ELR (cell line): Measurements from ENCODE around the gene LINGO3.

Source experiments
- DNase-seq: peaks from one replicate; pipeline ENCODE4 v3.0.0-alpha.2; 2015; ENCODE audit warnings: low read depth

Gene LINGO3

DNA sequence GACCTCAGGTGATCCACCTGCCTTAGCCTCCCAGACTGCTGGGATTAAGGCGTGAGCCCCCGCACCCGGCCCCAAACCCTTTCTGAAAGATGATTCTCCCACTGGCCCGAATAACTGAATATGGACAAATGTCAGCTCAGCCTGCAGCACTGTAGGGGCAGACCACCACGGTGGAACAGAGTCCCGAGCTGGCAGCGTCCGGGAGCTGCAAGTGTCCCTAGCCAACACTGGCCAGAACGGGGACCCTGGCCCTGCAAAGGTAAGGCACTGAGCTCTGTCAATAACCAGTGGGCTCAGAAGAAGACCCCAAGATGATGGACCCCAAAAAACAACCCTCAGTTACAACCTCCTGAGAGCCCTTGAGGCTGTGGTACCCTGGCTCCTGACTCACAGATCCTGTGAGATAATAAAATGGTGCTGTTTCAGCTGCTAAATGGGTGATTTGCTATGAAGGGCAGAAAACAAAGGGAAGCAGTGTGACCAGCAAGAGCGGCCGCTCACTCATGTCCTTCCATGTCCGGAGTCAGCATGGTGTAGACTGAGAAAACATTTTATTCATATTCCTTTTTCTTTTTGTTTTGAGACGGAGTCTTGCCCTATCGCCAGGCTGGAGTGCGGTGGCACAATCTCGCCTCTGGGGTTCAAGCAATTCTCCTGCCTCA lies 18.9 kb upstream of the LINGO3 start:
- DNase-seq = no peak

DNA sequence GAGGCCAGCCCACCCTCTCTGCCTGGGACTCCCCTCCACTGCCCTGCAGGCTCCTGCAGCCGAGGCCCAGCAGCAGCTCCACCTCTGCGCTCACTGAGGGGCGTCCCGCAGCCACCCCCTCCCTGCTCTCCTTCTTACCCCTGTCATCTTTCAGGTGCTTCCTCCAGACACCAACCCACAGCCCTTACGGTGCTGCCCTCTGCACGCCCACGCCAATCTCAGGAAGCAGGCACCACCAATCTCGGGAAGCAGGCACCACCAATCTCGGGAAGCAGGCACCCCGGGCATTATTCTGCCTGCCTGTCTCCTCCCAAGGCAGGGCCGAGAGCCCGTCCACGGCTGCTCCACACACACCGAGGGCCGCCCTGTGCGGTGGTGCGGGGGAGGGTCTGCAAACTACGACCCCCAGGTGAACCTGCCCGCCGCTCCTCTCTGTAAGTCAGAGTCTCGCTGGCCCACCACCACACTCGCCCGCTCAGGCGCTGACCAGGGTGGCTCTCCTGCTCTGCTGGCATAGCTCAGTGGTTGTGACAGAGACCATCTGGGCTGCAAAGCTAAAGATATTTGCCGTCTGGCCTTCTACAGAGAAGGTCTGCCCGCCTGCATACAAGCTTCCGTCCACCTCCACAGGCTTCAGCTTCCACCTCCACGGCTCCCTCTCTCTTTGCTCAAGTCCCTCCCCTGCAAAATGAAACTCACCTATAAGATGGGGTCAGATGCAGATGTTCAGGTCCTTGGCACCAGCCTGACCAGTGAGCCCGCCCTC lies 17.5 kb upstream of the LINGO3 start:
- no peak for DNase-seq

DNA sequence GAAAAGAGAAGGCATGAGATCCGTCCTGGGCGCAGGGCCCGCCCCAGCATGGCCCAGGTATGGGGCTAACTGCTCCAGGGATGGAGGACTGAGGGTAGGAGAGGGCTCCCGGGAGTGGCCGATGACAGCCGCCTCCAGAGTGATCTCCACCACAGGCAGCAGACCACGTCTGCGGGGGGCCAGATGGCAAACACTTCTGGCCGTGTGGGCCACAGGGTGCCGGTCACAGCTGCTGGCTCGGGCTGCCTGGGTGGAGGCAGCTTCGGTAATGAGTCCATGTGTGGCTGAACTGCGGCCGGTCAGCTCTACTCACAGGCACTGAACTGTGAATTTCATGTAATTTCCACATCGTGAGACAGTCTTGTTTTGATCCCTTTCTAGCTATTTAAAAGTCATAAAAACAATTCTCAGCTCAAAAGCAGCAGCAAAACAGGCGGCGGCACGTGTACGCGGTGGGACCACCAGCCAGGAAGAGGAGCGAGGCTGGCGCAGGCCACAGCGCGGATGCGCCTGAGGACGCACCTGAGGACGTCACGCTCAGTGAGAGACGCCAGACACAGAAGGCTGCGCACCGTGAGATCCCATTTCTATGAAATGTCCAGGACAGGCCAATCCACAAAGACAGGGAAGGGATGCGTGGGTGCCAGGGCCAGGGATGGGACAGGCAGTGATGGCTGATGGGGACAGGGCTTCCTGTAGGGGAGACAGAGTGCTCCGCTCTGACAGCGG lies 16.4 kb upstream of the LINGO3 start:
- no peak for DNase-seq

DNA sequence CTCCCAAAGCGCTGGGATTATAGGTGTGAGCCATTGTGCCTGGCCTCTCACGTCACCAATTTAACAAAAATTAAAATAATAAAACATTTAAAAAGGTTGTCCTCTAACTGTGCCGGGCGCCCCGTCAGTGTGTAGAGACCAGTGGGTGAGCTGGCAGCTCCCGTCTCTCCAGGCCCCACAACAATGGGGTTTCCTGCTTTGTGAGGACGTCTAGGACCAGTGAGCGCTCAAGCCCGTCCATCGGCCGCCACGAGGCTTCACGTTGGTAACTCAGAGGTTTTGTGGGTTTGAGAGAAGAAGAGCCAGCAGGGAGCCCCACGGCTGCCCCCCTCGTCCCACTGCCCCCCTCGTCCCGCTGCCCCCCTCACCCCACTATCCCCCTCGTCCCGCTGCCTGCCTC lies 15.8 kb upstream of the LINGO3 start:
- no peak for DNase-seq

DNA sequence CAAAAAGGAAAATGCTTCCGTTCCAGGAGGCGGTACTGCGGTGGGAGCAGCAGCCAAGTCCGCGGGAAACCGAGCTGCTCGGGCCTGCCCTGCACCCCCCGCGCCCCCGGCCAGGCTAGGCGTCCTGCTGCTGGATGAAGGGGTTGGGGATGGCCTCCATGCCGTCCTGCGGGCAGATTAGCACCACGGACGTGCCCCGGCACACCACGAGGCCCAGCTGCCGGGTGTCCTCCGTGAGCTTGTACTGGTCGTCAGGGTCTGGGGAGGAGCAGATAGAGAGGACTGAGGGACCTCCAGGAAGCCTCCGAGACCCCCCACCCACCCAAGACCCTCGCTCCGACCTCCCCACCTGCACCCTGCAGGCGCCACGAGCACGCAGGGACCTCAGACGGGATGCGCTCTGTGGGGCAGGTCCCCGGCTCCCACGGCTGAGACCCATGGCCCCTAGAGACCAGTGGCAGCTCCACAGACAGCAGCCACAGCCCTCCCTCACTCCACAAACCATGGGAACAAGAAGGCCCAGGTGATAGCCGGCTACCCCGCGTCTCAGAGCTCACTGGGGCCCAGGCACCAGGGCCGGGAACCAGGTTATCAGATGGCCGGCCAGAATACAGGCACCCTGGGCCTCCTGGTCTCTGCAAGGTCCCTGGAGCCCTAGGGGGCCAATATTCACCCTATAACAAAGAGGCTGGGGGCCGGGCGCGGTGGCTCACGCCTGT lies 13.8 kb upstream of the LINGO3 start:
- no peak for DNase-seq

DNA sequence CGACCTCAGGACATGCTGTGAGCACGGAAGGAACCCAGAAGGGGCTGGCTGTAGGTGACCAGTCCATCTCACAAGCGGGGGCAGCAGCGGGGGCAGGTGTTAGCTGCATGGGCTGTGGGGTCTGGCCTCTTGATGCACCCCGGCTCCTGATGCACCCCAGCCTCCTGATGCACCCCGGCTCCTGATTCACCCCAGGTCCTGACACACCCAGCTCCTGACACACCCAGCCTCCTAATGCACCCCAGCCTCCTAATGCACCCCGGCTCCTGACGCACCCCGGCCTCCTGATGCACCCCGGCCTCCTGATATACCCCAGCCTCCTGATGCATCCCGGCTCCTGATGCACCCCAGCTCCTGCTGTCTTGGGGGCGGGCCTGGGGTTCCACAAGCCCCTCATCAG lies 13.0 kb upstream of the LINGO3 start:
- DNase-seq = no peak

DNA sequence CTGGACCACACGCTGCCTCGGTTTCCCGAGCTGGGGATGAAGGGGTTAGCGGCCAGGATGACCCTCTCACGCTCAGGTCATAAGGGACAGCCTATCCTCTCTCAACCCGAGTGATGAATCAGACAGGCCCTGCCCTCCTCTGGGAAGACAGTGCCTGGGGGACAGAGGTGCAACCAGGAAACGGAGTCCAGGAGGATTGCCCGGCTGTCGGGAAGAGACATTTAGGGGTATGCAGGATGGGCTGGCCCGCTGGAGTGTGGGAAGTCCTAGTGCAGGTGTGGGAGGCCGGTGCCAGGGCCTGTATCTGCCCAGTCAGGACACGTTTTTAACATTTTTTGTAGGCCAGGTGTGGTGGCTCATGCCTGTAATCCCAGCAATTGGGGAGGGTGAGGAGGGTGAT lies 12.1 kb upstream of the LINGO3 start:
- DNase-seq = no peak

DNA sequence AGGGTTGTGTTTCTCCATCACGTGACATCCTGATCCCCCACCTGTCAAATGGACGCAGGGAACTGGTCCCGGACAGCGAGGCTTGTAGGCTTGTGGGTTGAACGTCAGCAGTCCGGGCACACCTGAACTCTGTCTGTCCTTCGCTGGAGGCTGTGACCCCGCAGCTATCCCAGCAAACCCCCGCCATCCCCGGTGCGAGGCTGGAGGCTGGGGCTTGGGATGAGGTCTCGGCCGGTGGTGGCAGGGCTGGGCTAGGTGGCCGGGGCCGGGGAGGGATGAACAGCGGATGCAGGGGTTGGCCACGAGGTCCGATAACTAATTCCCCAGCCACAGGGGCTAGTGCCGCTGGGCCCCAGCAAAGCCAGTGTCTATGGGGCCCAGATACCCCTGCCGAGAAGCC lies 11.6 kb upstream of the LINGO3 start:
- no peak for DNase-seq

DNA sequence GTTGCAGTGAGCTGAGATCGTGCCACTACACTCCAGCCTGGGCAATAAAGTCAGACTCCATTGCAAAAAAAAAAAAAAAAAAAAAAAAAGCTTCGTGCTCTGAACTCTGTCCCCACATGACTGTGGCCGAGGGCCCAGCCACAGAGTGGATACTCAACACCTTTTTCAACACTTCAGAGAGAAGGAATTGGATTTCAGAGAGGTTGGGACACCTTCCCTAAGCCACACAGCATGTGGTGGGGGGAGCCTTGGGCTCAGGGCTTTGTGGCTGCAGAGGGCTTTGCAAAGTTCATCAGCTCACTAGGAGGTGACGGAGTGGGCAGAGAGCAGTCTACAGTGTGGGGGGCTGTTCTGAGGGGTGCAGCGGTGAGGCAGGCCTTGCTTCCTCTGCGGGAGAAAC lies 11.0 kb upstream of the LINGO3 start:
- DNase-seq = no peak

DNA sequence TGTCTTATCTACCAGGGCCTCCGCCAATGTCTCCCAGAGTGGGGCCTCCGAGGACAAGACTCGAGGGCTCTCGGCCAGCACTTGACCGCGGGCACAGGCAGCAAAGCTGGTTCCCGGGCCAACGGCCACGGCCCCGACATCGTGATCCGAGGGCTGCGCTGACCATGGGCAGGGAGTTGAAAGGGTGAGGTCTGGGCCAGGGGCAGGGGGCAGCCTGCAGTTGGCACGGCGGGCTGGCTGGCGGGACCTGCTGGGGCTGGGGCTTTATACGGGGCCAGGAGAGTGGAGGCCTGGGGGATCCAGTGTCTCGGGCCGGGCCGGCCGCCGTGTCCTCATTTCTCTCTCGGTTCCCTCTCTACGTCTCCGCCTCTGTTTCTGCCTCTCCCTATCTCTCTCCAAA lies 9.8 kb upstream of the LINGO3 start:
- no peak for DNase-seq

DNA sequence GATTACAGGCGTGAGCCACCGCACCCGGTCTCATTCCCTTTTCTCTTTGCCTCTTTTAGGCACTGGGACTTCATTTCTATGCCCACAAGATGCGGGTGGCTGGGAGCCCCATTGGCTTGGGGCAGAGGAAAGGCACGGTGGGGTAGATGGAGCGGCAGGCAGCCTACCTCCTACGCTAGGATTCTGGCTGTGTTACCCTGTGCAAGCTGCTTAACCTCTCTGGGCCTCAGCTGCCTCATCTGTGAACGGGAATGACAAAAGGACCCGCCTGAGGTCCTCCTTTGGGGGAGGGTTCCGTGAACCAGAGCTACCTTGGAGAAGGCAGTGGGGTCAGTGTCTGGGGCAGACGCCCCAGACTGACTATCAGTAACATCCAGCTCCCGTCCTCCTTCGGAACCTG lies 9.3 kb upstream of the LINGO3 start:
- no peak for DNase-seq

DNA sequence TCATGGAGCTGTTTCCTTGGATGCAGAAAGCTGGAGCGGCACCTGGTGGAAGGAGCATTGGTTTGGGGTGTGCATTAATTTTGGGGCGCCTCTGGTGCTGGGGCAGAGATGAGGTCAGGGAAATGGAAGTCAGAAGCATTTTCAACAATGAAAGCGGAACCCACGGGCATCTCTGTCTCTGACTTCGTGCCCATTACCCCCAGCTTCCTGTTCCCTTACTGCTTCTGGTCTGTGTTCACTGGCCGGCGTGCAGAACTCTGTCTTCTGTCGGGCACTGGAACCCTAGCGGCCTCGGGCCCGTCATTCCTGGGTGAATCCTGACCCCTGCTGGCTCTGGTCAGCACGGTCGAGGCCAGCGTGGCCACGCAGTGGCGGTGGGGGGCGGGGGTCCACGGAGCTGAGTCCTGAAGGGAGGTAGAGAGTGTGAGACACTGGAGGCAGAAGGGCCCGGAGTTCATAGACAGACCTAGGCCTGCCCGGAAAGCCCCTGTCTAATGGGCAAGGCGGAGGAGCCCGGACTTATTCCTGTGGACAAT lies 7.9 kb upstream of the LINGO3 start:
- peak; percentile 78 for DNase-seq

DNA sequence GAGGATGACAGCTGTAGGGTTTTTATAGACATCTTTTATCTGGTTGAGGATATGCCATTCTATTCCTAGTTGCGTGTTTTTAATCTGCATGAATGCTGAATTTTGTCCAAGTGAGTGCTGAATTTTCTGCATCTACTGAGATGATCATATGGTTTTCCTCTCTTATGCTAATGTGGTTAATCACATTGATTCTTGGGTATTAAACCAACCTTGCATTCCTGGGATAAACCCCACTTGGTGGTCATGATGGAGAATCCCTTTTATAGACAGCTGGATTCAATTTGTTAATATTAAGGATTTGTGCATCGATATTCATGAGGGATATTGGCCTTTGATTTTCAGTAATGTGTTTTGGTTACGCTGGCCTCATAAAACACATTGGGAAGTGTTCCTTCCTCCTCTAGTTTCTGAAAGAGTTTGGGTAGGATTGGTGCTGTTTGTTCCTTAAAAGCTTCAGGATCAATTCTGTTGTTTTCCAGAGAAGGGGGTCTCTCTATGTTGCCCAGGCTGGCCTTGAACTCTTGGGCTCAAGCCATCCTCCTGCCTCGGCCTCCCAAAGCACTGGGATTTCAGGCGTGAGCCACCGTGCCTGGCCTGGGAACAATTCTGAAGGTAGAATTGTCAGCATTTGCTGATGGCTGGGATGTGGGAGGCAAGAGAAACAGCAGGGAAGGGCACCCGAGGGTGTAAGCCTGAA lies 7.3 kb upstream of the LINGO3 start:
- no peak for DNase-seq

DNA sequence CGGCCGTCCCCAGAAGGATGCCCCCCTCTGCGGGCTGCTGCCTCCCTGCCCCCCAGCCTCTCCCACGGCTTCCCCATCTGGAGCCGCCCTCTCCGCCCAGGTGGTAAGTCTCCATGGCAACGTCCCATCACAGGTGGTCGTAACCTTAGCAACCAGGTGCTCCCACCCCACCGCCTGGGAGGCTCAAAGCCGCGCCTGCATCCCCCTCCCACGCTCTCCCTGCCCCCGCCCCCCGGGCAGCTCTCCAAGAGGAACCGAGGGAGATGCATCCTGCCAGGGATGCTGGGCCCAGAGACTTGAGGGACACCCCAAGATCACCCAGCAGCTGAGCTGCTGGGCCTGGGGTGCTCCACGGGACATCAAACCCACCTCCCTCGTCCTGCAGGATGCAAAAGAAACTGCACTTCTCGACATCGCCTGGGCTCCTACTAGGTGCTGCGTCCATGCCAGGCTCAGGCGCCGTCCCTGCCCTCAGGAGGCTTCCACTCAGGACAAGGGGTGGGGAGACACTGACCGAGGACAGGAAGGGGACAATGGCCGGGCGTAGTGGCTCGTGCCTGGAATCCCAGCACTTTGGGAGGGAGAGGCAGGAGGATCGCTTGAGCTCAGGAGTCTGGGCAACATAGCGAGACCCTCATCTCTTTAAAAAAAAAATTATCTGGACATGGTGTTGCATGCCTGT lies 5.0 kb upstream of the LINGO3 start:
- no peak for DNase-seq

DNA sequence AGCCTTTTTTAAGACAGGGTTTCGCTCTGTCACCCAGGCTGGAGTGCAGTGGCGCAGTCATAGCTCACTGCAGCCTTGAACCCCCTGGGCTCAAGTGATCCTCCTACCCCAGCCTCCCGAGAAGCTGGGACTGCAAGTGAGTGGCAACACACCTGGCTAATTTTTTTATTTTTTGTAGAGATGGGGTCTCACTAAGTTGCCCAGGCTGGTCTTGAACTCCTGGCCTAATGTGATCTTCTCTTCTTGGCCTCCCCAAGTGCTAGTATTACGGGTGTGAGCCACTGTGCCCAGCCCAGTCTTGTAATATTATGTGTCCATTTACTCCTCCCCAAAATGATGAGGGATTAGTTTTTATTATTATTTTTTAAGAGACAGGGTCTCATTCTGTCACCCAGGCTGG lies 3.1 kb upstream of the LINGO3 start:
- no peak for DNase-seq

DNA sequence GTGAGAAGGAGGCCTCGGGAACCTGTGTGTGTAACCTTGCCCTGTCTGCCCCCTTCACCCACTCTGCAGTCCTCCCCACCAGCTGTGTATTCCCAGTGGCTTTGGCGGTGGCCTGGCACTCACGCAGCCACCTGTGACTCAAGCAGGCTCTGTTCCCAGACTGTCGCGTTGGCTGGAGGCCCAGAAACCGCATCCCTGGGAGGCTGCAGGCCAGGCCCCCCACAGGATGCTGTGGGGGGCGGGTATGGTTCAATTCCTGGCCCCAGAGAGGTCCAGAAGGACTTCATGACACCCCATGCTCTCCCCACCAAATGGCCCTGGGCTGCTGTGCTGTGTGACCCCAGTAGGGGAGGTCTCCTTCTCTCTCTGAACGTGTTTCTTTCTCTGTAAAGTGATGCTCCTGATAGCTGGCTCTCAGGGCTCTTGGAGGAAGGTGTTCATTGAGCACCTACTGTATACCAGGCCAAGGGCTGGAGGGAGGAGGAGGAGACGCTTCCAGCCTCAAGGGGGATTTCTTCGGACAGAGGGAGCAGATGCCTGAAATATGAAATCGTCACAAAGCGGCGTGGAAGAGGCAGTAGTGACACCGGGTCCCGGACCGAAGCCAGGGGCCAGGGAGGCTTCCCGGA lies 1.9 kb upstream of the LINGO3 start:
- peak; percentile 45 for DNase-seq

DNA sequence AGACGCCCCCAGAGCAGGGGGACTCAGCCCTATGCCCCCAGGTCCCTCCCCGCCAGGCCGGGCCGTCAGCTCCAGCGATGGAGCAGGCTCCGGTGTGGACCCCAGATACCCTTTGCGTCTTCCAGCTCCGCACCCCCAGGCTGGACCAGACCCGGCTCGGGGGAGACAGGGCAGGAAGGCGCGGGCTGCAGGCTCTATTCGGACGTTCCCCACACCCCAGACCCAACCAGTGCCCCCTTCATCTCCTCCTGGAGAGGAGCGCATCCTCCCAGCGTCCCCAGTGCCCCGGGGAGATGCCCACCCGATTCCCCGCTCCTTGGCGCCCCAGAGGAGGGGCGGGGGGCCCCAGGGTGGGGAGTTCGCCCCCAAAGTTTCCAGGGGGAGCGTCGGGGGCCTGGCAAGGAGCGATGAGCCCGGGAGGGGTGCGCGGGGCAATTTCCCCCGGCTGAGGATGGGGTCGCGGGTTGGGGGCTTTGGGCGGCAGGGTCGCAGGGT lies 389 bp downstream of the LINGO3 start:
- DNase-seq = no peak

DNA sequence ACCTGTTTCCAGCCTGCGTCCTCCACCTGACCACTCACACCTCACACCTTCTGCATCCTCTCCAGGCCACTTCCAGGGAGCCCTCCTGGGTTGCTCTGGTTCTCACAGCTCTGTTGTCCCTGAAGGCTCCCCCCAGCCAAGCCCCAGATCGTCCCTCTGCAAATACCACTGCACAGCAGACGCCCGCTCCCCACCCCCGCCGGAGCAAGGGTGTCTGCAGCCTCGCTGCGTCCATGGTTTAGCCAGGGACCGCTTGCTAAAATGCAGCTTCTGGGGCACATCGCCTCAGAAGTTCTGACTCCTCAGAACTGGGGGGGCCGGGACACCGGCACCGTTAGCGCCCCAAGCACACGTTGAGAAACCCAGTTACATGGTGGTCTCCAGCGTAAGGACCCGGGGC lies 983 bp downstream of the LINGO3 start:
- no peak for DNase-seq

DNA sequence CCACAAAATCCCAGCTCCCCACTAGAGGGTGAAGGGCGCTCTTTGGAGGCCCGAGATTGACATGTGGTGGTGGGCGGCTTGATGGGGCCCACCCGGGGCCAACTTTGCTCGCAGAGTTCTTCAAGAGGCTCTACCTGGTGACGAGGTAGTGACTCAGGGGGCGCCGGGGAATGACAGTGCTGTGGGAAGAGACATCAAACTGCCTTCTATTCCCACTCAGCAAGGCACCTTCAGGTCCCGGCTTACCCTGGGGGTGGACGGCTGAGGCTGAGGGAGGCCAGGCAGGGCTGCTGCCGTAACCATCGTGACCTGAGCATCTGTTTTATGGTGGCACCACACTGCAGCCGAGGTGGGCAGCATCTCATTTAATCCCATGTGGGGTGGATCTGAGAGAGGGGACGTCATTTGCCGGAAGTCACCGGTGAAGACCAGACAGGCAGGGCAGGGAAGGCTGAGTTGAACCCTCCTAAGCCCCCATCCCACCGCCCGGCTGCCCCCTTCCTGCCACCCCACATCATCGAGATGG lies 1.6 kb downstream of the LINGO3 start:
- no peak for DNase-seq
